GM23338 (cell line): ENCODE results near the gene STX1A. TPM values are rescaled to one million over a fixed set of nuclear protein-coding genes. Genes with fewer than 3 reads are reported as not detected.

Experiments used
- ATAC-seq: fragments of 200-7000 bp; cut with Tn5 transposase; 3 replicates; pipeline ENCODE4 v1.9.1; 2020
- DNase-seq: peaks from one replicate; pipeline ENCODE4 v3.0.0-alpha.2; 2015; ENCODE audit warnings: low spot score
- H2AFZ ChIP-seq: fragments of 200-600 bp; sonication (generic); 2 replicates; pipeline ENCODE4 v1.8.0; 2016; ENCODE audit warnings: antibody characterized with exemption, mild to moderate bottlenecking, moderate library complexity
- H3F3A ChIP-seq: fragments of 200-600 bp; sonication (generic); replicated peaks from 2 replicates; pipeline ENCODE4 v1.8.0; 2017; ENCODE audit warnings: antibody characterized with exemption, mixed run types, low read depth
- H3K27ac ChIP-seq: fragments of 200-600 bp; sonication (generic); 2 replicates; pipeline ENCODE4 v1.6.1; 2016; ENCODE audit warnings: low read depth
- H3K27me3 ChIP-seq: fragments of 200-600 bp; sonication (generic); 2 replicates; pipeline ENCODE4 v1.8.0; 2016; ENCODE audit warnings: mild to moderate bottlenecking, mixed run types, moderate library complexity; ENCODE audit not compliant: insufficient read depth
- H3K36me3 ChIP-seq: fragments of 200-600 bp; sonication (generic); 2 replicates; pipeline ENCODE4 v1.8.0; 2016; ENCODE audit warnings: mild to moderate bottlenecking; ENCODE audit not compliant: insufficient read depth
- H3K4me1 ChIP-seq: fragments of 200-600 bp; sonication (generic); 2 replicates; pipeline ENCODE4 v1.8.0; 2016; ENCODE audit warnings: mild to moderate bottlenecking, moderate library complexity; ENCODE audit not compliant: insufficient read depth
- H3K4me2 ChIP-seq: fragments of 200-600 bp; sonication (generic); 2 replicates; pipeline ENCODE4 v1.7.1; 2017; ENCODE audit warnings: mixed run types
- H3K4me3 ChIP-seq: fragments of 200-600 bp; sonication (generic); 2 replicates; pipeline ENCODE4 v1.6.1; 2016; ENCODE audit warnings: mixed run types
- H3K79me2 ChIP-seq: fragments of 200-600 bp; sonication (generic); replicated peaks from 2 replicates; pipeline ENCODE4 v1.8.0; 2017; ENCODE audit warnings: mild to moderate bottlenecking; ENCODE audit not compliant: insufficient read depth
- H3K9me2 ChIP-seq: fragments of 200-600 bp; sonication (generic); 2 replicates; pipeline ENCODE4 v1.8.0; 2017; ENCODE audit not compliant: insufficient read depth
- H4K20me1 ChIP-seq: fragments of 200-600 bp; sonication (generic); replicated peaks from 2 replicates; pipeline ENCODE4 v1.8.0; 2017; ENCODE audit warnings: mild to moderate bottlenecking; ENCODE audit not compliant: insufficient read depth
- H3K27ac Mint-ChIP-seq: 2 replicates; pipeline ENCODE4 v1.8.0; 2020; ENCODE audit warnings: inconsistent platforms, mild to moderate bottlenecking, moderate library complexity, mixed read lengths
- H3K27me3 Mint-ChIP-seq: 3 replicates; pipeline ENCODE4 v1.8.0; 2022; ENCODE audit warnings: low read depth, mild to moderate bottlenecking, moderate library complexity, mixed read lengths, inconsistent platforms; ENCODE audit not compliant: insufficient read depth, poor library complexity
- H3K36me3 Mint-ChIP-seq: 3 replicates; pipeline ENCODE4 v1.8.0; 2021; ENCODE audit warnings: low read depth, mild to moderate bottlenecking, inconsistent platforms, moderate library complexity, mixed read lengths
- H3K4me1 Mint-ChIP-seq: 3 replicates; pipeline ENCODE4 v1.8.0; 2020; ENCODE audit warnings: mild to moderate bottlenecking, inconsistent platforms, mixed read lengths
- H3K4me3 Mint-ChIP-seq: 3 replicates; pipeline ENCODE4 v1.8.0; 2021; ENCODE audit warnings: moderate library complexity, mild to moderate bottlenecking, inconsistent platforms, mixed read lengths
- H3K9me3 Mint-ChIP-seq: 3 replicates; pipeline ENCODE4 v1.8.0; 2020; ENCODE audit warnings: moderate library complexity, mild to moderate bottlenecking, inconsistent platforms, mixed read lengths
- CREB1 ChIP-seq: fragments of 250-450 bp; sonication (Bioruptor Pico); IDR thresholded peaks from 2 replicates; pipeline ENCODE4 v1.5.0; 2020; ENCODE audit warnings: low read depth, mild to moderate bottlenecking, moderate library complexity
- EZH2 ChIP-seq: fragments of 200-600 bp; sonication (generic); IDR thresholded peaks from one replicate; pipeline ENCODE4 v1.8.0; 2017; ENCODE audit warnings: antibody characterized with exemption, mild to moderate bottlenecking, low read depth; ENCODE audit not compliant: unreplicated experiment
- EZH2phosphoT487 ChIP-seq: fragments of 200-600 bp; sonication (generic); IDR thresholded peaks from one replicate; pipeline ENCODE4 v1.8.1; 2018; ENCODE audit warnings: antibody characterized with exemption; ENCODE audit not compliant: unreplicated experiment
- JUNB ChIP-seq: IDR thresholded peaks from one replicate; pipeline ENCODE4 v1.6.1; 2016; ENCODE audit warnings: antibody characterized with exemption; ENCODE audit not compliant: unreplicated experiment
- NANOG ChIP-seq: IDR thresholded peaks from 2 replicates; pipeline ENCODE4 v1.6.1; 2016; ENCODE audit warnings: antibody characterized with exemption, borderline replicate concordance
- POLR2AphosphoS5 ChIP-seq: IDR thresholded peaks from 2 replicates; pipeline ENCODE4 v1.6.1; 2016; ENCODE audit warnings: antibody characterized with exemption, low read depth
- STAT1 ChIP-seq: IDR thresholded peaks from one replicate; pipeline ENCODE4 v1.6.1; 2016; ENCODE audit warnings: antibody characterized with exemption; ENCODE audit not compliant: unreplicated experiment
- ZNF114 ChIP-seq: fragments of 250-450 bp; sonication (Bioruptor Pico); IDR thresholded peaks from 2 replicates; pipeline ENCODE4 v1.5.0; 2020; ENCODE audit warnings: mild to moderate bottlenecking, moderate library complexity
- ZNF331 ChIP-seq: fragments of 250-450 bp; sonication (Bioruptor Pico); IDR thresholded peaks from 2 replicates; pipeline ENCODE4 v1.5.0; 2020; ENCODE audit warnings: low read depth, mild to moderate bottlenecking, moderate library complexity
- polyA plus RNA-seq: library from polyadenylated mRNA; unstranded; fragments of >200 nt; fragmentation: Nextera tagmentation; extraction: Ambion mirVana; gene quantifications from 2 replicates; pipeline ENCODE4 v1.2.1, GENCODE V29; 2016
- total RNA-seq: library from RNA; depleted of rRNA; stranded (reverse); fragments of >200 nt; shearing (Covaris generic); gene quantifications from 2 replicates; pipeline ENCODE4 v1.2.3, GENCODE V29; 2014
- TF ChIP-seq, protein P1 (sequence below): IDR thresholded peaks from 2 replicates; pipeline ENCODE4 v1.6.1; 2016; ENCODE audit warnings: antibody characterized with exemption
- TF ChIP-seq, protein P2 (sequence below), 2 experiments: fragments of 200-600 bp in 1 of 2; sonication (generic) in 1 of 2; conservative IDR thresholded peaks; 2 replicates each; pipeline versions ENCODE4 v1.5.1 to v1.6.1; 2016 to 2017; ENCODE audit warnings: antibody characterized with exemption in 2 of 2, low read depth in 2 of 2, mild to moderate bottlenecking in 2 of 2, moderate library complexity in 1 of 2
- TF ChIP-seq, protein P3 (sequence below): fragments of 250-450 bp; sonication (Bioruptor Pico); IDR thresholded peaks from 2 replicates; pipeline ENCODE4 v1.5.0; 2020; ENCODE audit warnings: mild to moderate bottlenecking, moderate library complexity
- TF ChIP-seq, protein P4 (sequence below): IDR thresholded peaks from one replicate; pipeline ENCODE4 v1.6.1; 2018; ENCODE audit warnings: antibody characterized with exemption; ENCODE audit not compliant: unreplicated experiment

Gene STX1A
- total and polyA plus RNA-seq, 2 experiments from 2014 or later = 9.1 to 19.8 TPM

DNA sequence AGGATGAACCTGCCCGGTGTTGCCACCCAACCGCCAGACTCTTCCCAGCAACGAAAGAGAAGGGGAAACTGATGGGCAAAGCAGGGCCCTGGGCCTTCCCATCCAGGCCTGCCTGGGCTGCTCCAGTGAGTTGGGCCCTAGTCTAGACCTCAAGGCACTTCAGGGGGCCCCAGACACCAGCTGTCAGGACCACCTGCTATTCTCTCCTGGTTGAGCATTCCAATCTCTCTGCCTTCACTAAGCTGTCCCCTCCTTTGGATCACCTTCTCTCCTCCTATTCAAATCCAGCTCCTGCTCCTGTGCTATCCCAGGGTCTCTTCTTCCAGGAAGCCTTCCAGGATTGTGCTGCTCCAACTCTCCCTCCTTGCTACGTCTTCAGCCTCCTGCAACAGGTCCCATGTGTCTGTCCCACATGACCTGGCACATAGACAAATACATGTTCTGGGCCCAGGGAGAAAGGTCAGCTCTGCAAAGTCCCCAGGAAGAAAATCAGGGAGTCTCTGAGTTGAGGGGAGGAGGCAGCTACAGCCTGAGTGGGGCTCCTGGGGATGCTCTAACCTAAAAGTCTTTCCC, 3.1 kb downstream of the STX1A start:
- no peak overlapping the region for H3K27ac Mint-ChIP-seq

More for the DNA sequence above, 3.1 kb downstream of the STX1A start:
- Histone ChIP-seq H3K79me2 (no peaks in the 10 kb centered on the region), H3K4me3 (no peak overlapping the region), H3K36me3 (no peaks in the 10 kb centered on the region), H3K9me2 (no peaks in the 10 kb centered on the region), H3K27ac (no peak overlapping the region), H2AFZ (no peak overlapping the region), H3K4me2 (no peak overlapping the region), H3K27me3 (peaks cover 24% of the 10 kb centered on the region), H3F3A (no peaks in the 10 kb centered on the region), H3K4me1 (no peaks in the 10 kb centered on the region; the same call in 1 of the 2 replicates), H4K20me1 (no peaks in the 10 kb centered on the region; the same call in 1 of the 2 replicates)
- H3K9me3 Mint-ChIP-seq = no peaks in the 10 kb centered on the region
- H3K4me1 Mint-ChIP-seq = no peaks in the 10 kb centered on the region; the same call in 2 of the 3 replicates
- TF ChIP-seq, protein P1, sequence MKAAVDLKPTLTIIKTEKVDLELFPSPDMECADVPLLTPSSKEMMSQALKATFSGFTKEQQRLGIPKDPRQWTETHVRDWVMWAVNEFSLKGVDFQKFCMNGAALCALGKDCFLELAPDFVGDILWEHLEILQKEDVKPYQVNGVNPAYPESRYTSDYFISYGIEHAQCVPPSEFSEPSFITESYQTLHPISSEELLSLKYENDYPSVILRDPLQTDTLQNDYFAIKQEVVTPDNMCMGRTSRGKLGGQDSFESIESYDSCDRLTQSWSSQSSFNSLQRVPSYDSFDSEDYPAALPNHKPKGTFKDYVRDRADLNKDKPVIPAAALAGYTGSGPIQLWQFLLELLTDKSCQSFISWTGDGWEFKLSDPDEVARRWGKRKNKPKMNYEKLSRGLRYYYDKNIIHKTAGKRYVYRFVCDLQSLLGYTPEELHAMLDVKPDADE = no peak
- no peak for TF ChIP-seq CREB1
- TF ChIP-seq EZH2phosphoT487 = no peak
- TF ChIP-seq STAT1 = no peak
- no peak for TF ChIP-seq ZNF114 (CRISPR knock-in tag)
- no peak for TF ChIP-seq NANOG
- TF ChIP-seq, protein P2, sequence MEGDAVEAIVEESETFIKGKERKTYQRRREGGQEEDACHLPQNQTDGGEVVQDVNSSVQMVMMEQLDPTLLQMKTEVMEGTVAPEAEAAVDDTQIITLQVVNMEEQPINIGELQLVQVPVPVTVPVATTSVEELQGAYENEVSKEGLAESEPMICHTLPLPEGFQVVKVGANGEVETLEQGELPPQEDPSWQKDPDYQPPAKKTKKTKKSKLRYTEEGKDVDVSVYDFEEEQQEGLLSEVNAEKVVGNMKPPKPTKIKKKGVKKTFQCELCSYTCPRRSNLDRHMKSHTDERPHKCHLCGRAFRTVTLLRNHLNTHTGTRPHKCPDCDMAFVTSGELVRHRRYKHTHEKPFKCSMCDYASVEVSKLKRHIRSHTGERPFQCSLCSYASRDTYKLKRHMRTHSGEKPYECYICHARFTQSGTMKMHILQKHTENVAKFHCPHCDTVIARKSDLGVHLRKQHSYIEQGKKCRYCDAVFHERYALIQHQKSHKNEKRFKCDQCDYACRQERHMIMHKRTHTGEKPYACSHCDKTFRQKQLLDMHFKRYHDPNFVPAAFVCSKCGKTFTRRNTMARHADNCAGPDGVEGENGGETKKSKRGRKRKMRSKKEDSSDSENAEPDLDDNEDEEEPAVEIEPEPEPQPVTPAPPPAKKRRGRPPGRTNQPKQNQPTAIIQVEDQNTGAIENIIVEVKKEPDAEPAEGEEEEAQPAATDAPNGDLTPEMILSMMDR (conservative IDR thresholded peaks at IDR 0.05; ENCODE audit: low read depth in 2 of 2) = no peak
- TF ChIP-seq EZH2 = no peak
- TF ChIP-seq, protein P3, sequence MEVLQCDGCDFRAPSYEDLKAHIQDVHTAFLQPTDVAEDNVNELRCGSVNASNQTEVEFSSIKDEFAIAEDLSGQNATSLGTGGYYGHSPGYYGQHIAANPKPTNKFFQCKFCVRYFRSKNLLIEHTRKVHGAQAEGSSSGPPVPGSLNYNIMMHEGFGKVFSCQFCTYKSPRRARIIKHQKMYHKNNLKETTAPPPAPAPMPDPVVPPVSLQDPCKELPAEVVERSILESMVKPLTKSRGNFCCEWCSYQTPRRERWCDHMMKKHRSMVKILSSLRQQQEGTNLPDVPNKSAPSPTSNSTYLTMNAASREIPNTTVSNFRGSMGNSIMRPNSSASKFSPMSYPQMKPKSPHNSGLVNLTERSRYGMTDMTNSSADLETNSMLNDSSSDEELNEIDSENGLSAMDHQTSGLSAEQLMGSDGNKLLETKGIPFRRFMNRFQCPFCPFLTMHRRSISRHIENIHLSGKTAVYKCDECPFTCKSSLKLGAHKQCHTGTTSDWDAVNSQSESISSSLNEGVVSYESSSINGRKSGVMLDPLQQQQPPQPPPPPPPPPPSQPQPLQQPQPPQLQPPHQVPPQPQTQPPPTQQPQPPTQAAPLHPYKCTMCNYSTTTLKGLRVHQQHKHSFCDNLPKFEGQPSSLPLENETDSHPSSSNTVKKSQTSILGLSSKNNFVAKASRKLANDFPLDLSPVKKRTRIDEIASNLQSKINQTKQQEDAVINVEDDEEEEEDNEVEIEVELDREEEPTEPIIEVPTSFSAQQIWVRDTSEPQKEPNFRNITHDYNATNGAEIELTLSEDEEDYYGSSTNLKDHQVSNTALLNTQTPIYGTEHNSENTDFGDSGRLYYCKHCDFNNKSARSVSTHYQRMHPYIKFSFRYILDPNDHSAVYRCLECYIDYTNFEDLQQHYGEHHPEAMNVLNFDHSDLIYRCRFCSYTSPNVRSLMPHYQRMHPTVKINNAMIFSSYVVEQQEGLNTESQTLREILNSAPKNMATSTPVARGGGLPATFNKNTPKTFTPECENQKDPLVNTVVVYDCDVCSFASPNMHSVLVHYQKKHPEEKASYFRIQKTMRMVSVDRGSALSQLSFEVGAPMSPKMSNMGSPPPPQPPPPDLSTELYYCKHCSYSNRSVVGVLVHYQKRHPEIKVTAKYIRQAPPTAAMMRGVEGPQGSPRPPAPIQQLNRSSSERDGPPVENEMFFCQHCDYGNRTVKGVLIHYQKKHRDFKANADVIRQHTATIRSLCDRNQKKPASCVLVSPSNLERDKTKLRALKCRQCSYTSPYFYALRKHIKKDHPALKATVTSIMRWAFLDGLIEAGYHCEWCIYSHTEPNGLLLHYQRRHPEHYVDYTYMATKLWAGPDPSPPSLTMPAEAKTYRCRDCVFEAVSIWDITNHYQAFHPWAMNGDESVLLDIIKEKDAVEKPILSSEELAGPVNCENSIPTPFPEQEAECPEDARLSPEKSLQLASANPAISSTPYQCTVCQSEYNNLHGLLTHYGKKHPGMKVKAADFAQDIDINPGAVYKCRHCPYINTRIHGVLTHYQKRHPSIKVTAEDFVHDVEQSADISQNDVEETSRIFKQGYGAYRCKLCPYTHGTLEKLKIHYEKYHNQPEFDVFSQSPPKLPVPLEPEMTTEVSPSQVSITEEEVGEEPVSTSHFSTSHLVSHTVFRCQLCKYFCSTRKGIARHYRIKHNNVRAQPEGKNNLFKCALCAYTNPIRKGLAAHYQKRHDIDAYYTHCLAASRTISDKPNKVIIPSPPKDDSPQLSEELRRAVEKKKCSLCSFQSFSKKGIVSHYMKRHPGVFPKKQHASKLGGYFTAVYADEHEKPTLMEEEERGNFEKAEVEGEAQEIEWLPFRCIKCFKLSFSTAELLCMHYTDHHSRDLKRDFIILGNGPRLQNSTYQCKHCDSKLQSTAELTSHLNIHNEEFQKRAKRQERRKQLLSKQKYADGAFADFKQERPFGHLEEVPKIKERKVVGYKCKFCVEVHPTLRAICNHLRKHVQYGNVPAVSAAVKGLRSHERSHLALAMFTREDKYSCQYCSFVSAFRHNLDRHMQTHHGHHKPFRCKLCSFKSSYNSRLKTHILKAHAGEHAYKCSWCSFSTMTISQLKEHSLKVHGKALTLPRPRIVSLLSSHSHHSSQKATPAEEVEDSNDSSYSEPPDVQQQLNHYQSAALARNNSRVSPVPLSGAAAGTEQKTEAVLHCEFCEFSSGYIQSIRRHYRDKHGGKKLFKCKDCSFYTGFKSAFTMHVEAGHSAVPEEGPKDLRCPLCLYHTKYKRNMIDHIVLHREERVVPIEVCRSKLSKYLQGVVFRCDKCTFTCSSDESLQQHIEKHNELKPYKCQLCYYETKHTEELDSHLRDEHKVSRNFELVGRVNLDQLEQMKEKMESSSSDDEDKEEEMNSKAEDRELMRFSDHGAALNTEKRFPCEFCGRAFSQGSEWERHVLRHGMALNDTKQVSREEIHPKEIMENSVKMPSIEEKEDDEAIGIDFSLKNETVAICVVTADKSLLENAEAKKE (CRISPR knock-in tag) = no peak
- no peak for TF ChIP-seq ZNF331 (CRISPR knock-in tag)
- TF ChIP-seq JUNB = no peak
- no peak for TF ChIP-seq POLR2AphosphoS5
- TF ChIP-seq, protein P4, sequence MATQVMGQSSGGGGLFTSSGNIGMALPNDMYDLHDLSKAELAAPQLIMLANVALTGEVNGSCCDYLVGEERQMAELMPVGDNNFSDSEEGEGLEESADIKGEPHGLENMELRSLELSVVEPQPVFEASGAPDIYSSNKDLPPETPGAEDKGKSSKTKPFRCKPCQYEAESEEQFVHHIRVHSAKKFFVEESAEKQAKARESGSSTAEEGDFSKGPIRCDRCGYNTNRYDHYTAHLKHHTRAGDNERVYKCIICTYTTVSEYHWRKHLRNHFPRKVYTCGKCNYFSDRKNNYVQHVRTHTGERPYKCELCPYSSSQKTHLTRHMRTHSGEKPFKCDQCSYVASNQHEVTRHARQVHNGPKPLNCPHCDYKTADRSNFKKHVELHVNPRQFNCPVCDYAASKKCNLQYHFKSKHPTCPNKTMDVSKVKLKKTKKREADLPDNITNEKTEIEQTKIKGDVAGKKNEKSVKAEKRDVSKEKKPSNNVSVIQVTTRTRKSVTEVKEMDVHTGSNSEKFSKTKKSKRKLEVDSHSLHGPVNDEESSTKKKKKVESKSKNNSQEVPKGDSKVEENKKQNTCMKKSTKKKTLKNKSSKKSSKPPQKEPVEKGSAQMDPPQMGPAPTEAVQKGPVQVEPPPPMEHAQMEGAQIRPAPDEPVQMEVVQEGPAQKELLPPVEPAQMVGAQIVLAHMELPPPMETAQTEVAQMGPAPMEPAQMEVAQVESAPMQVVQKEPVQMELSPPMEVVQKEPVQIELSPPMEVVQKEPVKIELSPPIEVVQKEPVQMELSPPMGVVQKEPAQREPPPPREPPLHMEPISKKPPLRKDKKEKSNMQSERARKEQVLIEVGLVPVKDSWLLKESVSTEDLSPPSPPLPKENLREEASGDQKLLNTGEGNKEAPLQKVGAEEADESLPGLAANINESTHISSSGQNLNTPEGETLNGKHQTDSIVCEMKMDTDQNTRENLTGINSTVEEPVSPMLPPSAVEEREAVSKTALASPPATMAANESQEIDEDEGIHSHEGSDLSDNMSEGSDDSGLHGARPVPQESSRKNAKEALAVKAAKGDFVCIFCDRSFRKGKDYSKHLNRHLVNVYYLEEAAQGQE = no peak
- peaks cover 23% of the 10 kb centered on the region for H3K27me3 Mint-ChIP-seq
- ATAC-seq (no peak), DNase-seq (no peak)
- H3K4me3 Mint-ChIP-seq = no peak overlapping the region; the same call in 2 of the 3 replicates
- H3K36me3 Mint-ChIP-seq = no peaks in the 10 kb centered on the region
